Skeletal muscle tissue (tissue), 4 donors: Measurements from ENCODE around the gene RPS25. TPM values are rescaled to one million over a fixed set of nuclear protein-coding genes. Genes with fewer than 3 reads are reported as not detected.
A peak's percentile ranks its signal among the peaks of the same experiment; 100 is the strongest.
"Not testable (repeated sequence)": the region's sequence is repeated elsewhere in the genome, so short reads cannot be mapped to it uniquely, and the experiment has no call there.

ENCODE experiments used
- H3K27ac ChIP-seq: one replicate; pipeline ENCODE4 v1.7.0; 2013; ENCODE audit warnings: mild to moderate bottlenecking, low read depth, low read length, inconsistent platforms
- H3K27me3 ChIP-seq, 3 donors: one replicate each; pipeline ENCODE4 v1.7.0; 2013; ENCODE audit warnings: low read length in 3 of 3; ENCODE audit not compliant: control insufficient read depth in 3 of 3, insufficient read depth in 3 of 3
- H3K36me3 ChIP-seq, 3 donors: one replicate each; pipeline ENCODE4 v1.7.0; 2013; ENCODE audit warnings: low read length in 3 of 3; ENCODE audit not compliant: control insufficient read depth in 3 of 3, insufficient read depth in 3 of 3
- H3K4me1 ChIP-seq, 3 donors: one replicate each; pipeline ENCODE4 v1.7.0; 2013; ENCODE audit warnings: low read length in 3 of 3, mild to moderate bottlenecking in 3 of 3; ENCODE audit not compliant: control insufficient read depth in 3 of 3, insufficient read depth in 3 of 3
- H3K4me3 ChIP-seq, 3 donors: one replicate each; pipeline ENCODE4 v1.7.0; 2013; ENCODE audit warnings: low read length in 3 of 3
- H3K9ac ChIP-seq, 3 donors: one replicate each; pipeline ENCODE4 v1.7.0; 2013; ENCODE audit warnings: low read length in 3 of 3, mild to moderate bottlenecking in 3 of 3, moderate library complexity in 2 of 3, low read depth in 1 of 3
- H3K9me3 ChIP-seq, 3 donors: one replicate each; pipeline ENCODE4 v1.7.0; 2013; ENCODE audit warnings: low read length in 3 of 3; ENCODE audit not compliant: control insufficient read depth in 3 of 3
- total RNA-seq: library from RNA; depleted of rRNA; stranded (reverse); fragments of >200 nt; gene quantifications from one replicate; pipeline ENCODE4 v1.2.3, GENCODE V29; 2014
- donor health status: Osteomylitis.

Gene RPS25
- 1,590 TPM for total RNA-seq

DNA sequence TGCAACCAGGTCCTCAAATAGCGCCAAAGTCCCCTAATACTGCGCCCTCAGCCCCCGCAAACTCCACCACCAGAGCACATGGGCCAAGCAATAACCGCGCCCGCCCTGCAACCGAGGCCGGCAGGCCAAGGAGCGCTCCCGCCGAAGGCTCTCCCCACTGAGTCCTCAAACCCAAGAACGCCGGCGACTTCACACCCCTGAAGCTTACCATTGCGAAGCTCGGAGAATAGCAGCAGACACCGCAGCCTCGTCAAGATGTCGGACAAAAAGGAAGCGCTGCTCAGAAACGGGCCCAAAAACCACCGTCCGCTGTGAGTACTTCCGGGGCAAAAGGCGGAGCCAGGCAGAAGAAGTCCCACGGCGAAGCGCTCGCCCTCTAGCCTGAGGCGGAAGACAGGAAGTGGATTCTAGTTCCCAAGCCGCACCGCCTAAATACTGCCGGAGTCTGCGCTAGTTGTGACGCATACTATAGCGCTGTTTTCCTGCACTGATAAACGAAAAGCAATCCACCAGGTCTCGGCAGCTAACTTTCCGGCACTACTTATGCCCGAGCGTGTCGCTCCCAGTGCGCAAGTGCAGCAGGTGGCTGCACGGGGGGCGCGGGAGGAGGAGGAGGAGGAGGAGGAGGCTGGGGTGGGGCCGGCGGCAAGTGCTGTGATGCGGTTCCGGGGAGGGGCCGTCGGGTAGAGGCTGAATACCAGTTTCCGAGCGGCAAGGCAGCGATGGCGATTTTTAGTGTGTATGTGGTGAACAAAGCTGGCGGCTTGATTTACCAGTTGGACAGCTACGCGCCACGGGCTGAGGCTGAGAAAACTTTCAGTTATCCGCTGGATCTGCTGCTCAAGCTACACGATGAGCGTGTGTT, at the start of gene RPS25, which contains the start of gene TRAPPC4:
TSS of gene RPS25 (minus strand) at position 270 of the 865 bp plus-strand sequence. CDS start at position 211, 59 bp downstream.
TSS of gene TRAPPC4 (plus strand) at position 693 of the 865 bp plus-strand sequence. CDS start at position 723, 30 bp downstream.
- H3K4me1 ChIP-seq = peaks cover 27 to 52% (median 39%) of the 10 kb centered on the region in 3 donors
- H3K27ac ChIP-seq = peak within 1 kb of the TSS; percentile 94
- H3K4me3 ChIP-seq = peak within 1 kb of the TSS; percentile 96 to 99 (median 98)
- H3K9me3 ChIP-seq = no peaks in the 10 kb centered on the region
- H3K27me3 ChIP-seq = no peaks in the 10 kb centered on the region
- H3K9ac ChIP-seq = peak within 1 kb of the TSS; percentile 99 to 100 (median 99)
- peaks cover 35 to 50% (median 49%) of the 10 kb centered on the region in 3 donors for H3K36me3 ChIP-seq

DNA sequence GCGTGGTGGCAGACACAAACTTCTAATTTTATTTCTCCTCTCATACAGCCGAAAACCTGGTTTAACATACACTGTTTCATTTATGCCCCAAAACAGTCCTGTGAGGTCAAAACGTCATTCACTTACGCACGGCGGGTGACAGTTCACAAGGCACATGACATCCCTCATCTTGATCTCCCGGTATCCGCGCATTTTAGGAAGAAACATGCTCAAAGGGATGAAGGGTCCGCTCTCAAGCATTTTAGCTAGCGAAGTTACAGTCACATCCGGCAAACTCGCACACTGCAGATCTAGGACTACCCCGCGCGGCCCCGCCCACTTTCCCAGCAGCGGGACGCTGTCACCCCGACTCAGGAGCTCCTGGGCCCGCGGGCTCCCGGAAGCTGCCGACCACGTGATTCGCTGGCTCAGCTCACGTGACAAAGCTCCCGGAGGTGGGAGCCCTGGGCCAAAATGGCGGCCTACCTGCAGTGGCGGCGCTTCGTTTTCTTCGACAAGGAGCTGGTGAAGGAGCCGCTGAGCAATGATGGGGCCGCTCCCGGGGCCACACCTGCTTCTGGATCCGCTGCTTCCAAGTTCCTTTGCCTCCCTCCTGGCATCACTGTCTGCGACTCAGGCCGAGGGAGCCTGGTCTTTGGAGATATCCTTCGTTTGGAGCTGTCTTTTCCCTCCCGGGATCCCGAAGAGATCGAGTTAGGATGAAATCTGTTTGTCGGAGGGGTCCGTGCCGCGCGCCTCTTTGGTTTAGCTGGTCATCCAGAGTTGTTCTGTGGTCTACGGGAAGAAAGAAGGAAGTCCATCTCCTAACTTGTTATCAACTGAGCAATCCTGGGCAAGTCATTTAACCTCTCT, 49.5 kb upstream of the RPS25 start, which contains the start of gene VPS11:
TSS of gene VPS11 (plus strand) at position 448 of the 852 bp plus-strand sequence. CDS start at position 454, 6 bp downstream.
- H3K9me3 ChIP-seq = no peaks in the 10 kb centered on the region
- peak within 1 kb of the TSS; percentile 93 to 97 (median 97) for H3K9ac ChIP-seq
- H3K27me3 ChIP-seq = no peaks in the 10 kb centered on the region
- peaks cover 20 to 29% (median 21%) of the 10 kb centered on the region in 3 donors for H3K36me3 ChIP-seq
- H3K27ac ChIP-seq = peak within 1 kb of the TSS; percentile 88
- H3K4me1 ChIP-seq = peaks cover 12 to 27% (median 16%) of the 10 kb centered on the region in 3 donors
- H3K4me3 ChIP-seq = peak within 1 kb of the TSS; percentile 91 to 99 (median 98)

DNA sequence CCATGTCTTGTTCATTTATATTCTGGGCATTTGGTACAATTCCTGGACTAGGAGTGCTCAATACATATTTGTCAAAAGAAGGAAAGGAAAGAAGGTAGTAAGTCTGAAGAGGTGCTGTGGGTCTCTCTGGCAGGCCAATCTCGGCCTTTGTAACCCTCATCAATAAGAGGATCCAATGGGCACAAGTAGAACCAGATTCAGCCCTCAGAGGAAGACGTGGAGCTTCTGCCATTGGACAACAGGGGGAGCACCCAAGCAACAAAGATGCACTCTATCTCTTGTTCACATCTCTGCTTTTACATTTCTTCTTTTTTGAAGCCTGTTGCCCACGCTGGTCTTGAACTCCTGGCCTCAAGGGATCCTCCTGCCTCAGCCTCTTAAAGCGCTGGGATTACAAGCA, 47.2 kb upstream of the RPS25 start:
- Histone ChIP-seq H3K9me3 (no peaks in the 10 kb centered on the region), H3K4me3 (no peak overlapping the region), H3K36me3 (peaks cover 6 to 14% (median 6%) of the 10 kb centered on the region in 3 donors), H3K27me3 (no peaks in the 10 kb centered on the region), H3K27ac (no peak overlapping the region), H3K9ac (no peak overlapping the region), H3K4me1 (peaks cover 12 to 28% (median 18%) of the 10 kb centered on the region in 3 donors)

DNA sequence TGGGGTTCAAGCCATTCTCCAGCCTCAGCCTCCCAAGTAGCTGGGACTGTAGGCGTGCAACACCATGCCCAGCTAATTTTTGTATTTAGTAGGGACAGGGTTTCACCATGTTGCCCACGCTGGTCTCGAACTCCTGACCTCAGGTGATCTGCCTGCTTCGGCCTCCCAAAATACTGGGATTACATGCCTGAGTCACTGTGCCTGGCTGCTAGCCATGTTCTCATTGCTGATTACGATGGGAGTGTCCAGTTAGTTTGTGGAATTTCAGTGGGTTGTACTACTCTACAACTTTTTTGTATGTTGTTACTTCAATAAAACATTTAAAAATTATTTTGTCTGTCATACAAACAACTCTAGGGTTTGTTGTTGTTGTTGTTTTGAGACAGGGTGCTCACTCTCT, 44.6 kb upstream of the RPS25 start:
- no peaks in the 10 kb centered on the region for H3K27me3 ChIP-seq
- H3K27ac ChIP-seq = no peak overlapping the region
- H3K36me3 ChIP-seq = peaks cover 0 to 4% (median 0%) of the 10 kb centered on the region in 3 donors
- H3K9ac ChIP-seq = no peak overlapping the region
- H3K4me3 ChIP-seq = no peak overlapping the region
- peaks cover 8 to 27% (median 15%) of the 10 kb centered on the region in 3 donors for H3K4me1 ChIP-seq
- H3K9me3 ChIP-seq = no peaks in the 10 kb centered on the region

DNA sequence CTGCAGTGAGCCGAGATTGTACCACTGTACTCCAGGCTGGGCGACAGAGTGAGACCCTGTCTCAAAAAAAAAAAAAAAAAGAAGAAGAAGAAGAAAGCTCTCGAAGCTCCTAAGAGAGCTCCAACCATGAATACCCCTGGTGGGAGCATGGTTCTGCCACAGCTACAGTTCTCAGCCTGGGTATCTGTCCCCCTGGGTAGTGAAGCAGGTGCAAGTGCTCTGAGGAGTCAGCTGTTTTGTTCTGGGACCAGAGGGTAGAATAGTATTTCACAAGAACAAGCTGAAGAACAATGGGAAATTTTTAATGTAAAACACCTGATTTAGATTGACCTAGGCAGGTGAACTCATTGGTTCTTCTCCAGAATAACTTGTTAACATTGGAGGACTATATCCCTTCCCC, 43.1 kb upstream of the RPS25 start:
- H3K36me3 ChIP-seq = peaks cover 0 to 4% (median 0%) of the 10 kb centered on the region in 3 donors

DNA sequence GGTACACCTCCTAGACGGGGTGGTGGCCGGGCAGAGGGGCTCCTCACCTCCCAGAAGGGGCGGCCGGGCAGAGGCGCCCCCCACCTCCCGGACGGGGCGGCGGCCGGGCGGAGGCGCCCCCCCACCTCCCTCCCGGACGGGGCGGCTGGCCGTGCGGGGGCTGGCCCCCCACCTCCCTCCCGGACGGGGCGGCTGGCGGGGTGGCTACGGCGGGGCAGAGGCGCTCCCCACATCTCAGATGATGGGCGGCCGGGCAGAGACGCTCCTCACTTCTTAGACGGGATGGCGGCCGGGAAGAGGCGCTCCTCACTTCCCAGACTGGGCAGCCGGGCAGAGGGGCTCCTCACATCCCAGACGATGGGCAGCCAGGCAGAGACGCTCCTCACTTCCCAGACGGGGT, 41.0 kb upstream of the RPS25 start:
- H3K27me3 ChIP-seq, H3K9ac ChIP-seq, H3K4me3 ChIP-seq, H3K9me3 ChIP-seq, H3K27ac ChIP-seq: not testable (repeated sequence)
- peaks cover 10 to 14% (median 12%) of the 10 kb centered on the region in 3 donors for H3K36me3 ChIP-seq
- H3K4me1 ChIP-seq = peaks cover 16 to 34% (median 21%) of the 10 kb centered on the region in 3 donors

More for the DNA sequence above, 43.1 kb upstream of the RPS25 start:
- H3K9me3 ChIP-seq = no peaks in the 10 kb centered on the region
- H3K4me3 ChIP-seq = no peak overlapping the region
- H3K4me1 ChIP-seq = peaks cover 8 to 25% (median 16%) of the 10 kb centered on the region in 3 donors
- H3K9ac ChIP-seq = no peak overlapping the region
- no peak overlapping the region for H3K27ac ChIP-seq
- H3K27me3 ChIP-seq = no peaks in the 10 kb centered on the region

DNA sequence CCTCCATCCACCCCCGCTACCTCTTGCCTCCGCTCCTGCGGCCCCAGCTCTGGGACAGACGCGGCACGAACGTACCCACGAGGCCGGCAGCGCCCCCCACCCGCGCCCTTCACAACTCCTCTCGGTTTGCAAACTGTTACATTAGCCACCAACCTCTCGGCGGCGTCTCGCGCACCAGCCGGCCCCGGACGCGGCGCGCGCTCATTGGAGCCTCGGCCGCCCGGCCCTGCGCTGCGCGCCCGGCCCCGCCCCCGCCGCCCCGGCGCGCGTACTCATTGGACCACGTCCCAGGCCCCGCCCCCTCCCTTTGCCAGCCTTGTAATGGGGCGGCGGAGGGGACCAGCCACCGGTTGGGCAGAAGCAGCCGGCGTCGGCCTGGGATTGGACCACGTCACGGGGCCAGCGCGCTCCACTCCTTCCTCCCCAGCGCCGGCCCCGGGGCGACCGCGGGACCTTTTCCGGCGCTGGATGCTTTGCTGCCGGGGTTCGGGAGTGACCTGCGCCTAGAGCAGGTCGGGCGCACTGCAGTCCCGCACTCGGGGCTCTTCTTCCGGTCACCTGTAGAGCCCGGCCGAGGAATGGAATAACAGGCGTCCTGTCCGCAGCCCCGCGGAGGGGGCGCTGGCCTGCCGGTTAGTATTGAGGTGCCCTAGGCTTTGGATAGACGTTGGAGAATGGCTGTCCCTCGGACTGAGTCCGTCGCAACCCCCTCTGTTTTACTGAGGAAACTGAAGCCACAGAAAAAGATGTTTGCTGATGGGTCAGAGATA, 39.0 kb upstream of the RPS25 start, which contains the start of gene HYOU1:
TSS of gene HYOU1 (minus strand) at position 206 of the 770 bp plus-strand sequence. CDS start 1,045 bp downstream, outside the sequence.
- Histone ChIP-seq H3K9me3 (no peaks in the 10 kb centered on the region), H3K27ac (peak within 1 kb of the TSS; percentile 81), H3K27me3 (no peaks in the 10 kb centered on the region), H3K4me1 (peaks cover 16 to 30% (median 18%) of the 10 kb centered on the region in 3 donors), H3K9ac (peak within 1 kb of the TSS; percentile 82 to 85 (median 83)), H3K4me3 (peak within 1 kb of the TSS; percentile 85 to 86 (median 85)), H3K36me3 (peaks cover 28 to 32% (median 31%) of the 10 kb centered on the region in 3 donors)

DNA sequence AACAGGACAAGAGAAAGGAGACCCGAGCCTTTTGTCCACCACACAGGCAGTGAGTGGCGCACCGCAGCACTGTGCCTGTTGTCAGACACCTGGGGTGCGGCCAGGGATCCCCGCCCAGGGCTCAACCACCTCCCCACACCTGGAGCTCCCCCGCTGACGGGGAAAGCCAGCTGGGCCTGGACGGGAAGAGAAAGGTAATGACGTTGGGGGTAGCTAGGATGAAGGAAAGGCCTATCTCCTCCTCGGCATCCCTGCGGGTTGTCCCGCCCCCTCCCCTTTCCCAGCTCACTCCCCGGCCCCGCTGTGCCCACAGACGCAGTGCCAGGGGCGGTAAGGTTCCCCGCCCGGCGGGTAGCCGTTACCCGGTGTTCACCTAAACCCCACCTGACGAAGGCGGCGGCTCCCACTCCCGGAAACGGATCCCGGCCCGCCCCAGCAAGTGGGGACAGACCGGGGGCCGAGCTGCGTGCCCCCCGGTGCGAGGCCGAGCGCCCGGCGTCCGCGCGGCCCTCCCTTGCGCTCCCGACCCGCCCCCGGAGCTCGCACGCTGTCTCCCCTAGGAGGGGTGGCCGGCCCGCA, 38.4 kb upstream of the RPS25 start:
- Histone ChIP-seq H3K27ac (peak overlapping the region; percentile 81), H3K9me3 (no peaks in the 10 kb centered on the region), H3K9ac (peak overlapping the region; percentile 71 to 85 (median 79)), H3K36me3 (peaks cover 35 to 39% (median 36%) of the 10 kb centered on the region in 3 donors), H3K4me3 (peak overlapping the region; percentile 75 to 86 (median 84)), H3K27me3 (no peaks in the 10 kb centered on the region), H3K4me1 (peaks cover 16 to 30% (median 18%) of the 10 kb centered on the region in 3 donors)
